IPS DF 6.9 (cell line): ENCODE data around the gene SEL1L.

ENCODE experiments used
- DNase-seq: peaks from one replicate; pipeline ENCODE4 v3.0.0-alpha.2; 2013; ENCODE audit warnings: low read depth, low spot score
- H3K27ac ChIP-seq: one replicate; pipeline ENCODE4 v1.5.1; 2013; ENCODE audit warnings: low read length, control low read depth
- H3K27me3 ChIP-seq: 2 replicates; pipeline ENCODE4 v1.6.1; 2013; ENCODE audit warnings: mild to moderate bottlenecking, low read length; ENCODE audit not compliant: control insufficient read depth, insufficient read depth
- H3K36me3 ChIP-seq: 2 replicates; pipeline ENCODE4 v1.6.1; 2013; ENCODE audit warnings: low read length; ENCODE audit not compliant: control insufficient read depth, insufficient read depth
- H3K4me1 ChIP-seq: 2 replicates; pipeline ENCODE4 v1.6.1; 2013; ENCODE audit warnings: low read length; ENCODE audit not compliant: control insufficient read depth, insufficient read depth
- H3K4me3 ChIP-seq: 2 replicates; pipeline ENCODE4 v1.5.1; 2013; ENCODE audit warnings: mild to moderate bottlenecking, low read length
- H3K9me3 ChIP-seq: 2 replicates; pipeline ENCODE4 v1.6.1; 2013; ENCODE audit warnings: low read length, inconsistent platforms; ENCODE audit not compliant: control insufficient read depth, insufficient read depth
- WGBS: extraction: QIAGEN DNeasy Blood & Tissue Kit; methylation state at CpG from one replicate; pipeline ENCODE4 v1.1.7; 2013; ENCODE audit warnings: mixed read lengths, missing lambda C conversion rate; ENCODE audit not compliant: insufficient read length, insufficient coverage; 5-methylcytosine and 5-hydroxymethylcytosine counted together

Gene SEL1L

DNA sequence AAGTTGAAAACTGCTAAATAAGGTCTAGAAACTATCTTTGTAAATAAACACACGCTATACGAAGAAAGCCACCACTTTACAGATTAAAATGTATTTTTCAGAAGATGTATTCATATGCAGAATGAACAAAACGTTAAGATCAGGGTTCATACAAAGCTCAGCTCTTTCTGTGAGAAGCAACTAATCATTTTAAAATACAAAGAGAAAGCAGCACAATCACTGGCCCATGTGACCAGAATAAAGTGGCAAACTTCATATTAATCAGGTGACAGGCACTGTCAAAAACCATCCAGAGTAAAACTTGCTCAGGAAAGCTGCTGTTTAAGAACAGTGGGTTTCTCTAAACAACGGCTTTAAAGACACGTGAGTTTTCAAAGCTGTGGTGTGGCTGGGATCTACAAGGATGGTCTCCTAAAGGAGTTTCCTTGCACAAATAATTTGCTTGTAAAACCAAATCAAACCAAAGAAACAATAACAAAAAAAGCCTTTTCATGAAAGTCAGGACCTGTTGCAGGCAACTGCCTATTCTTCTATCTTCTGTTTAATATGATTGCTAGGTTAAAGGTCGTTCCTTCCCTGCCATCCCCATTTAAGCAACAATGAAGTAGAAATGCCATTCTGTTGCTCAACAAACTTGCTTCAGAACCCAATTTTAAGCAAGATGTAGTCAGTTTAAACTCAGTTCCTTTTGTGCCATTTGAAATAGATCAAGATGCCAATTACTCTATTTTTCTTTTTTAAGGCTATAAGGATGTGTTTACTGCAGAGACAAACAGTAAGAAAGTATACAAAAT lies 22.3 kb downstream of the SEL1L start:
- H3K4me3 ChIP-seq = no peak overlapping the region
- no peaks in the 10 kb centered on the region for H3K27me3 ChIP-seq
- H3K36me3 ChIP-seq = no peaks in the 10 kb centered on the region
- H3K9me3 ChIP-seq = no peaks in the 10 kb centered on the region
- DNase-seq = no peak
- no CpG with 5 or more reads among the region's 6 CpGs for WGBS
- H3K27ac ChIP-seq = no peak overlapping the region
- H3K4me1 ChIP-seq = no peaks in the 10 kb centered on the region

GRCh38 chr14:81509838-81510452 lies 23.7 kb downstream of the SEL1L start:
- WGBS = no CpG with 5 or more reads among the region's 6 CpGs
- no peak overlapping the region for H3K4me3 ChIP-seq
- no peak overlapping the region for H3K27ac ChIP-seq
- DNase-seq = no peak
- H3K36me3 ChIP-seq = no peaks in the 10 kb centered on the region; the same call in 1 of the 2 replicates
- H3K9me3 ChIP-seq = no peaks in the 10 kb centered on the region
- H3K4me1 ChIP-seq = no peaks in the 10 kb centered on the region
- no peaks in the 10 kb centered on the region for H3K27me3 ChIP-seq

- H3K4me3 ChIP-seq = no peak overlapping the region
- H3K36me3 ChIP-seq = no peaks in the 10 kb centered on the region; the same call in 1 of the 2 replicates
- no CpG with 5 or more reads among the region's 5 CpGs for WGBS
- H3K4me1 ChIP-seq = no peaks in the 10 kb centered on the region
- H3K27ac ChIP-seq = no peak overlapping the region
- no peaks in the 10 kb centered on the region for H3K9me3 ChIP-seq
- no peak for DNase-seq
- no peaks in the 10 kb centered on the region for H3K27me3 ChIP-seq
These were observed 24.3 kb downstream of the SEL1L start for GRCh38 chr14:81509321-81509720.

DNA sequence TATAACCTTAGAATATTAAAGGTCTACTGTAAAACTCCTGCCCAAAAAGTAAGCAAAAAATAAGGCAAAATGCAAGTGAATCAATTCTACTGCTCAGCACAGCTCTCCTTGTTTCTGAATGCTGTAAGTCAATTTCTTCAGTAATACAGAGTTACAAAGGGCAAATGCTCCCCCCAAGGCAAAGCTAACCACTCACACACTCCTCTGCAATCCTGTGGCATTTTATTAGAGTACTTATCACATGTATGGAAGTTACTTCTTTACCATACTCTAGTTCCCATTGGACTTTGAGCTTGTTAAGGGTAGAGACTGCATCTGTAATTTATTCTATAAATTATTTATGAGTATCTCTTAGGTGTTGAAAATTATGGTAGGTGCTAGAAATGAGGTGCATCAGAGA lies 27.2 kb downstream of the SEL1L start:
- no peaks in the 10 kb centered on the region for H3K4me1 ChIP-seq
- H3K36me3 ChIP-seq = no peaks in the 10 kb centered on the region; the same call in 1 of the 2 replicates
- DNase-seq = no peak
- H3K27me3 ChIP-seq = no peaks in the 10 kb centered on the region
- no peak overlapping the region for H3K4me3 ChIP-seq
- H3K9me3 ChIP-seq = no peaks in the 10 kb centered on the region
- H3K27ac ChIP-seq = no peak overlapping the region

DNA sequence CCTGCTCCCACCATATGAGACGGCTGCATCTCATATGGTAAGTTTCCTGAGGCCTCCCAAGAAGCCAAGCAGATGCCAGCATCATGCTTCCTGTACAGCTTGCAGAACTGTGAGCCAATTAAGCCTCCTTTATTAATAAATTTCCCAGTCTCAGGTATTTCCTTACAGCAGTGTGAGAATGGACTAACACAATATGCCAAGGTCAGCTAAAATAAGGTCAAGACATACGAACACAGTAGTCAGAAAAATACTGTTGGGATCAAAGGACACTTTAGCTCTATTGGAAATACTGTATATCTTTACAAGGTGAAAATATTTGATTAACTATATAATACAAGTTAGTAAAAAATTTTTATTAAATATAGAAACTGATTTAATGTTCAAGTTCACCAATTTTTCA lies 28.8 kb downstream of the SEL1L start:
- Histone ChIP-seq H3K4me1 (no peaks in the 10 kb centered on the region), H3K9me3 (no peaks in the 10 kb centered on the region), H3K27ac (no peak overlapping the region), H3K27me3 (no peaks in the 10 kb centered on the region), H3K36me3 (no peaks in the 10 kb centered on the region; the same call in 1 of the 2 replicates), H3K4me3 (no peak overlapping the region)
- no CpG with 5 or more reads among the region's 2 CpGs for WGBS
- no peak for DNase-seq

GRCh38 chr14:81485781-81486180 lies 47.9 kb downstream of the SEL1L start:
- no peak for DNase-seq
- Histone ChIP-seq H3K4me1 (no peaks in the 10 kb centered on the region), H3K9me3 (no peaks in the 10 kb centered on the region), H3K36me3 (peaks cover 2% of the 10 kb centered on the region; the same call in 1 of the 2 replicates), H3K27me3 (no peaks in the 10 kb centered on the region), H3K27ac (no peak overlapping the region), H3K4me3 (no peak overlapping the region)
- no CpG with 5 or more reads among the region's 1 CpG for WGBS

DNA sequence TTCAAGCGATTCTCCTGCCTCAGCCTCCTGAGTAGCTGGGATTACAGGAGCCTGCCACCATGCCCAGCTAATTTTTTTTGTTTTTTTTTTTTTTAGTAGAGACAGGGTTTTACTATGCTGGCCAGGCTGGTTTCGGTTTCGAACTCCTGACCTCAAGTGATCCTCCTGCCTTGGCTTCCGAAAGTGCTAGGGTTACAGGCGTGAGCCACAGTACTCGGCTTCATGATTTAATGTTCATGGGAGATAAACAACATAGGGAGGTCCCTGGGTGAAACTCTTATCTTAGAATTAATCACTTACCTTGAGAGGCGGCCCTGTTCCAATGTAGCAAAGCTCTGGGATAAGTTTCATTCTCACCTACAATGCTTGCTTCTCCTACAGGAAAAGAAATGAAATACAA lies 48.3 kb downstream of the SEL1L start:
- peaks cover 2% of the 10 kb centered on the region; the same call in 1 of the 2 replicates for H3K36me3 ChIP-seq
- H3K9me3 ChIP-seq = no peaks in the 10 kb centered on the region

GRCh38 chr14:81484120-81484519 lies 49.5 kb downstream of the SEL1L start:
- Histone ChIP-seq H3K4me3 (no peak overlapping the region), H3K27ac (no peak overlapping the region), H3K27me3 (no peaks in the 10 kb centered on the region), H3K9me3 (no peaks in the 10 kb centered on the region), H3K4me1 (no peaks in the 10 kb centered on the region), H3K36me3 (peaks cover 2% of the 10 kb centered on the region; the same call in 1 of the 2 replicates)
- no CpG with 5 or more reads among the region's 4 CpGs for WGBS
- no peak for DNase-seq

More for the DNA sequence above, 48.3 kb downstream of the SEL1L start:
- H3K27ac ChIP-seq = no peak overlapping the region
- H3K27me3 ChIP-seq = no peaks in the 10 kb centered on the region
- H3K4me1 ChIP-seq = no peaks in the 10 kb centered on the region
- no peak overlapping the region for H3K4me3 ChIP-seq
- DNase-seq = no peak
- no CpG with 5 or more reads among the region's 7 CpGs for WGBS

GRCh38 chr14:81480741-81481140 lies 52.9 kb downstream of the SEL1L start:
- H3K36me3 ChIP-seq = peaks cover 3% of the 10 kb centered on the region; the same call in 1 of the 2 replicates
- H3K27me3 ChIP-seq = no peaks in the 10 kb centered on the region
- DNase-seq = no peak
- no peaks in the 10 kb centered on the region for H3K4me1 ChIP-seq
- no CpG with 5 or more reads among the region's 5 CpGs for WGBS
- H3K27ac ChIP-seq = no peak overlapping the region
- no peaks in the 10 kb centered on the region for H3K9me3 ChIP-seq
- no peak overlapping the region for H3K4me3 ChIP-seq

DNA sequence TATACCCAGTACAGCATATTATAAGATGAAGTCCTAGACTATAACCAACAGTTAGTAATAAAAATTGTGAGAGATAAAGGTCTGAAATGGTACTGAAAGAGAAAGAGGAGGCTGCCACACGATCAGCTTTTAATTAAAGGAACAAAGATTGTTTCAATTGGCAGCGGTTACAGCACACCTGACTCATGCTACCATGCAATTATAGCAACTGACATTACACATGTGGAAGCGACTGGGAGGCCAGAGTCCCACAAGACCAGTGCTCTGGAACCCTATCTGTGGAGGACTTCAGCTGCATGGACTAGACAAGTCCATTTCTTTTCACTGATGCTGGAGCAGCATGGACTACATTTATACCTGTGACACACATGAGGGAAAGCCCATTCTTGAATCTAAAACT lies 55.2 kb downstream of the SEL1L start:
- Histone ChIP-seq H3K27me3 (no peaks in the 10 kb centered on the region), H3K9me3 (no peaks in the 10 kb centered on the region), H3K36me3 (peaks cover 3% of the 10 kb centered on the region; the same call in 1 of the 2 replicates), H3K4me1 (no peaks in the 10 kb centered on the region), H3K4me3 (no peak overlapping the region), H3K27ac (no peak overlapping the region)
- DNase-seq = no peak
- WGBS = no CpG with 5 or more reads among the region's 3 CpGs
